Measurements from ENCODE around the gene UBIAD1. TPM values are rescaled to one million over a fixed set of nuclear protein-coding genes. Genes with fewer than 3 reads are reported as not detected.

The UBIAD1 gene
- total and polyA plus RNA-seq, 2 donors (not counting 1 experiment from before 2014, with no cell fraction given), result 17.8 to 28.1 TPM

- intact Hi-C loops (cut with micrococcal nuclease), result loop anchor here (1.0 kb wide), 1 partner anchor 33 kb away; the partner anchor contains the start of gene MTOR
- TF ChIP-seq CTCF (IDR thresholded peaks at IDR 0.05) (no peak), EZH2 (IDR thresholded peaks at IDR 0.05; ENCODE audit: borderline replicate concordance, insufficient read depth, low read depth, low read length, poor library complexity, severe bottlenecking) (no peak)
- Mint-ChIP-seq H3K4me3 (peak overlapping the region; percentile 7), H3K27ac (peak overlapping the region; percentile 79), H3K27me3 (no peaks in the 10 kb centered on the region), H3K9me3 (ENCODE audit: insufficient read depth) (no peaks in the 10 kb centered on the region), H3K4me1 (peaks cover 48% of the 10 kb centered on the region)
- ChIA-PET CTCF (interaction anchor here (0.6 to 4.9 kb wide), 3 partner anchors 12 to 638 kb away, joined by 5 to 29 read pairs (median 6); no protein-coding TSS in a partner anchor), POLR2A (no interaction called here)
- H3K4me2 ChIP-seq (replicated peaks; ENCODE audit: low read depth, low read length, poor library complexity, severe bottlenecking), result peak overlapping the region; percentile 64
- ATAC-seq (ENCODE audit: low read depth) (peak; percentile 57), DNase-seq (peak; percentile 51)
- peaks cover 41 to 43% of the 10 kb centered on the region in 2 donors for H3K4me1 ChIP-seq (ENCODE audit: control insufficient read depth in 2 of 2, insufficient read depth in 2 of 2, low read length in 2 of 2)
- H3K4me3 ChIP-seq (ENCODE audit: control extremely low read depth in 1 of 5, extremely low read depth in 1 of 5, insufficient read depth in 1 of 5, low read depth in 2 of 5, low read length in 4 of 5), result no peak overlapping the region
- H4K20me1 ChIP-seq (ENCODE audit: control insufficient read depth, insufficient read depth, low read length, poor library complexity, severe bottlenecking), result no peaks in the 10 kb centered on the region
- H3K9ac ChIP-seq (ENCODE audit: low read length), result peak overlapping the region; percentile 18
- H3K36me3 ChIP-seq (replicated peaks in 1 of 2; ENCODE audit: control extremely low read depth in 1 of 2, control insufficient read depth in 1 of 2, extremely low read depth in 1 of 2, insufficient read depth in 2 of 2, low read length in 1 of 2), result peaks cover 11 to 54% of the 10 kb centered on the region in 2 experiments
- H3K27me3 ChIP-seq (replicated peaks in 1 of 4; ENCODE audit: control extremely low read depth in 1 of 4, control insufficient read depth in 3 of 4, insufficient read depth in 4 of 4, low read length in 3 of 4), result no peaks in the 10 kb centered on the region
- H3K27ac ChIP-seq (ENCODE audit: low read length in 2 of 2), result peak overlapping the region; percentile 42 to 70
- H2AFZ ChIP-seq (ENCODE audit: insufficient read depth, low read depth, low read length, poor library complexity, severe bottlenecking), result peak overlapping the region; percentile 47
- no peaks in the 10 kb centered on the region for H3K9me3 ChIP-seq (ENCODE audit: control extremely low read depth in 1 of 3, control insufficient read depth in 2 of 3, insufficient read depth in 1 of 3, low read length in 2 of 3)
- 50% methylated on average over 1 of the region's 4 CpGs for WGBS (ENCODE audit: insufficient coverage)
- no peaks in the 10 kb centered on the region for H3K79me2 ChIP-seq (ENCODE audit: control insufficient read depth, insufficient read depth, low read length)
Observed at GRCh38 chr1:11229203-11229602, 43.8 kb upstream of the UBIAD1 start.

- Histone ChIP-seq H3K27ac (ENCODE audit: low read length in 2 of 2) (no peak overlapping the region), H3K9me3 (ENCODE audit: control extremely low read depth in 1 of 3, control insufficient read depth in 2 of 3, insufficient read depth in 1 of 3, low read length in 2 of 3) (no peaks in the 10 kb centered on the region), H3K4me2 (replicated peaks; ENCODE audit: low read depth, low read length, poor library complexity, severe bottlenecking) (no peak overlapping the region), H3K9ac (ENCODE audit: low read length) (no peak overlapping the region), H2AFZ (ENCODE audit: insufficient read depth, low read depth, low read length, poor library complexity, severe bottlenecking) (no peak overlapping the region), H4K20me1 (ENCODE audit: control insufficient read depth, insufficient read depth, low read length, poor library complexity, severe bottlenecking) (no peaks in the 10 kb centered on the region), H3K27me3 (replicated peaks in 1 of 4; ENCODE audit: control extremely low read depth in 1 of 4, control insufficient read depth in 3 of 4, insufficient read depth in 4 of 4, low read length in 3 of 4) (no peaks in the 10 kb centered on the region), H3K4me3 (ENCODE audit: control extremely low read depth in 1 of 5, extremely low read depth in 1 of 5, insufficient read depth in 1 of 5, low read depth in 2 of 5, low read length in 4 of 5) (no peak overlapping the region), H3K4me1 (ENCODE audit: control insufficient read depth in 2 of 2, insufficient read depth in 2 of 2, low read length in 2 of 2) (peaks cover 25 to 36% of the 10 kb centered on the region in 2 donors), H3K36me3 (replicated peaks in 1 of 2; ENCODE audit: control extremely low read depth in 1 of 2, control insufficient read depth in 1 of 2, extremely low read depth in 1 of 2, insufficient read depth in 2 of 2, low read length in 1 of 2) (peaks cover 13 to 85% of the 10 kb centered on the region in 2 experiments), H3K79me2 (ENCODE audit: control insufficient read depth, insufficient read depth, low read length) (no peaks in the 10 kb centered on the region)
- TF ChIP-seq EZH2 (IDR thresholded peaks at IDR 0.05; ENCODE audit: borderline replicate concordance, insufficient read depth, low read depth, low read length, poor library complexity, severe bottlenecking), result no peak
- TF ChIP-seq CTCF (IDR thresholded peaks at IDR 0.05), result no peak
- no peaks in the 10 kb centered on the region for H3K9me3 Mint-ChIP-seq (ENCODE audit: insufficient read depth)
- ChIA-PET POLR2A (no interaction called here), CTCF (interaction anchor here (0.7 to 1.5 kb wide), 5 partner anchors 9 to 195 kb away, joined by 3 to 4 read pairs (median 3); no protein-coding TSS in a partner anchor)
- intact Hi-C loops (cut with micrococcal nuclease), result no loop called here
- peaks cover 29% of the 10 kb centered on the region for H3K4me1 Mint-ChIP-seq
- no CpG with 5 or more reads among the region's 2 CpGs for WGBS (ENCODE audit: insufficient coverage)
- no peak overlapping the region for H3K4me3 Mint-ChIP-seq
- DNase-seq (no peak), ATAC-seq (ENCODE audit: low read depth) (no peak)
- no peaks in the 10 kb centered on the region for H3K27me3 Mint-ChIP-seq
- no peak overlapping the region for H3K27ac Mint-ChIP-seq
Observed at GRCh38 chr1:11233208-11233607, 39.8 kb upstream of the UBIAD1 start.
